GDM1 (cell line): ENCODE results near the gene RRAD.

ENCODE experiments used
- DNase-seq: peaks from one replicate; lab custom pipeline; 2025; lab: John Stamatoyannopoulos, UW

The RRAD gene

GRCh38 chr16:66917741-66918140 is 7.6 kb downstream of the RRAD start:
- DNase-seq = no peak

- DNase-seq = no peak
Measured at GRCh38 chr16:66916518-66916917, 8.8 kb downstream of the RRAD start.

- DNase-seq = no peak
Measured at GRCh38 chr16:66915041-66915440, 10.3 kb downstream of the RRAD start.

GRCh38 chr16:66914541-66914940 is 10.8 kb downstream of the RRAD start:
- no peak for DNase-seq

GRCh38 chr16:66913711-66914110 is 11.6 kb downstream of the RRAD start:
- DNase-seq = no peak

- DNase-seq = no peak
Measured at GRCh38 chr16:66913081-66913480, 12.3 kb downstream of the RRAD start.

- DNase-seq = no peak
Measured at GRCh38 chr16:66911801-66912200, 13.5 kb downstream of the RRAD start.

GRCh38 chr16:66911112-66911511 is 14.2 kb downstream of the RRAD start:
- DNase-seq = no peak

GRCh38 chr16:66910175-66910940 is 15.0 kb downstream of the RRAD start:
- no peak for DNase-seq

- no peak for DNase-seq
Measured at GRCh38 chr16:66908762-66909559, 16.4 kb downstream of the RRAD start.

- no peak for DNase-seq
Measured at GRCh38 chr16:66908116-66908515, 17.2 kb downstream of the RRAD start.

- no peak for DNase-seq
Measured at GRCh38 chr16:66906916-66907836, 18.2 kb downstream of the RRAD start.

GRCh38 chr16:66905633-66906539 is 19.4 kb downstream of the RRAD start:
- no peak for DNase-seq

- DNase-seq = no peak
Measured at GRCh38 chr16:66904846-66905632, 20.3 kb downstream of the RRAD start.

GRCh38 chr16:66904428-66904845 is 20.9 kb downstream of the RRAD start:
- DNase-seq = no peak

GRCh38 chr16:66903544-66904427 is 21.5 kb downstream of the RRAD start:
- DNase-seq = no peak

- no peak for DNase-seq
Measured at GRCh38 chr16:66902648-66903543, 22.4 kb downstream of the RRAD start.

GRCh38 chr16:66901626-66902025 is 23.7 kb downstream of the RRAD start:
- no peak for DNase-seq
